SK-N-MC (cell line): ENCODE results near the gene ZNF774.
A peak's percentile ranks its signal among the peaks of the same experiment; 100 is the strongest.
"Not testable (repeated sequence)": the region's sequence is repeated elsewhere in the genome, so short reads cannot be mapped to it uniquely, and the experiment has no call there.

Source experiments
- DNase-seq: peaks from one replicate; pipeline ENCODE4 v3.0.0-alpha.2; 2011; ENCODE audit warnings: low read depth, low spot score
- H3K27ac ChIP-seq: fragments of 200-600 bp; sonication (generic); 2 replicates; pipeline ENCODE4 v1.5.1; 2016; ENCODE audit warnings: mixed run types
- H3K36me3 ChIP-seq: fragments of 200-600 bp; sonication (generic); 2 replicates; pipeline ENCODE4 v1.6.1; 2017; ENCODE audit warnings: antibody characterized with exemption, low read length, mixed read lengths; ENCODE audit not compliant: insufficient read depth
- H3K4me3 ChIP-seq: fragments of 200-600 bp; sonication (generic); 2 replicates; pipeline ENCODE4 v1.5.1; 2016
- H3K9ac ChIP-seq: fragments of 200-600 bp; sonication (generic); 2 replicates; pipeline ENCODE4 v1.8.0; 2017; ENCODE audit warnings: mixed run types, mixed read lengths; ENCODE audit not compliant: insufficient read length
- H3K9me3 ChIP-seq: fragments of 200-600 bp; sonication (generic); 2 replicates; pipeline ENCODE4 v1.6.1; 2017; ENCODE audit warnings: low read depth, mild to moderate bottlenecking, antibody characterized with exemption, low read length, moderate library complexity, mixed read lengths
- EZH2 ChIP-seq: fragments of 200-600 bp; sonication (generic); IDR thresholded peaks from one replicate; pipeline ENCODE4 v1.6.1; 2017; ENCODE audit warnings: antibody characterized with exemption
- FOXP2 ChIP-seq: optimal IDR thresholded peaks from 2 replicates; pipeline ENCODE3; 2011; ENCODE audit warnings: mild to moderate bottlenecking, moderate library complexity; ENCODE audit not compliant: insufficient read depth; ENCODE audit errors: extremely low read length, control extremely low read depth
- POLR2AphosphoS5 ChIP-seq: IDR thresholded peaks from 2 replicates; pipeline ENCODE4 v1.6.1; 2012; ENCODE audit warnings: mild to moderate bottlenecking, low read depth, low read length, borderline replicate concordance

Gene ZNF774

GRCh38 chr15:90352107-90352893 lies at the start of gene ZNF774:
ZNF774 (plus strand) TSS chr15:90352284; CDS start chr15:90354661, 2,377 bp downstream.
- Histone ChIP-seq H3K9ac (peak within 1 kb of the TSS; percentile 54), H3K27ac (no peak within 1 kb of the TSS), H3K36me3 (no peaks in the 10 kb centered on the region), H3K9me3 (no peaks in the 10 kb centered on the region), H3K4me3 (peak within 1 kb of the TSS; percentile 83)
- peak; percentile 95 for DNase-seq
- TF ChIP-seq EZH2 (no peak), POLR2AphosphoS5 (peak; percentile 58; the same call in 1 of the 2 replicates), FOXP2 (no peak)

- H3K36me3 ChIP-seq, H3K9me3 ChIP-seq, H3K9ac ChIP-seq, DNase-seq, H3K4me3 ChIP-seq, H3K27ac ChIP-seq: not testable (repeated sequence)
These were observed 46.7 kb upstream of the ZNF774 start for GRCh38 chr15:90305355-90305754.

- H3K27ac ChIP-seq = no peak overlapping the region
- H3K9me3 ChIP-seq = no peaks in the 10 kb centered on the region
- DNase-seq = no peak
- TF ChIP-seq POLR2AphosphoS5 (no peak), EZH2 (no peak), FOXP2 (no peak)
- no peaks in the 10 kb centered on the region for H3K36me3 ChIP-seq
- no peak overlapping the region for H3K4me3 ChIP-seq
- no peak overlapping the region for H3K9ac ChIP-seq
These were observed 46.2 kb upstream of the ZNF774 start for GRCh38 chr15:90305932-90306331.

GRCh38 chr15:90306560-90306959 lies 45.5 kb upstream of the ZNF774 start:
- H3K27ac ChIP-seq = no peak overlapping the region
- no peak overlapping the region for H3K9ac ChIP-seq
- no peaks in the 10 kb centered on the region for H3K36me3 ChIP-seq
- DNase-seq = no peak
- H3K4me3 ChIP-seq = 0 out of 2 replicates have a peak overlapping the region, but pooled peaks have one; percentile 10
- TF ChIP-seq POLR2AphosphoS5 (no peak), FOXP2 (no peak), EZH2 (no peak)
- H3K9me3 ChIP-seq = no peaks in the 10 kb centered on the region

- Histone ChIP-seq H3K27ac (no peak overlapping the region), H3K9me3 (no peaks in the 10 kb centered on the region), H3K4me3 (no peak overlapping the region), H3K9ac (no peak overlapping the region), H3K36me3 (no peaks in the 10 kb centered on the region)
- TF ChIP-seq POLR2AphosphoS5 (no peak), FOXP2 (no peak), EZH2 (no peak)
- no peak for DNase-seq
These were observed 44.4 kb upstream of the ZNF774 start for GRCh38 chr15:90307661-90308060.

GRCh38 chr15:90309020-90309419 lies 43.1 kb upstream of the ZNF774 start:
- DNase-seq = no peak
- no peak overlapping the region for H3K27ac ChIP-seq
- no peaks in the 10 kb centered on the region for H3K36me3 ChIP-seq
- no peaks in the 10 kb centered on the region for H3K9me3 ChIP-seq
- H3K9ac ChIP-seq = no peak overlapping the region
- TF ChIP-seq FOXP2 = no peak
- TF ChIP-seq POLR2AphosphoS5 = no peak
- no peak for TF ChIP-seq EZH2
- H3K4me3 ChIP-seq = no peak overlapping the region

- Histone ChIP-seq H3K9me3 (no peaks in the 10 kb centered on the region), H3K27ac (peak overlapping the region; percentile 74), H3K36me3 (no peaks in the 10 kb centered on the region), H3K9ac (no peak overlapping the region), H3K4me3 (no peak overlapping the region)
- no peak for DNase-seq
- TF ChIP-seq POLR2AphosphoS5 (no peak), EZH2 (no peak), FOXP2 (no peak)
These were observed 36.7 kb upstream of the ZNF774 start for GRCh38 chr15:90315278-90315982.

- Histone ChIP-seq H3K9me3 (no peaks in the 10 kb centered on the region), H3K4me3 (no peak overlapping the region), H3K27ac (peak overlapping the region; percentile 74), H3K36me3 (no peaks in the 10 kb centered on the region), H3K9ac (no peak overlapping the region)
- TF ChIP-seq EZH2 (no peak), FOXP2 (no peak), POLR2AphosphoS5 (no peak)
- DNase-seq = no peak
These were observed 35.9 kb upstream of the ZNF774 start for GRCh38 chr15:90316139-90316538.
